Umbilical cord (tissue), 2 donors: ENCODE results near the gene RAC3. TPM values are rescaled to one million over a fixed set of nuclear protein-coding genes. Genes with fewer than 3 reads are reported as not detected.
A peak's percentile ranks its signal among the peaks of the same experiment; 100 is the strongest.

Source experiments
- DNase-seq: peaks from one replicate; pipeline ENCODE4 v3.0.0-alpha.2; 2015; ENCODE audit warnings: low spot score
- total RNA-seq: library from RNA; depleted of rRNA; stranded (reverse); fragments of >200 nt; gene quantifications from one replicate; pipeline ENCODE4 v1.2.3, GENCODE V29; 2014; ENCODE audit warnings: low replicate concordance; ENCODE audit not compliant: insufficient read depth

Gene RAC3
- total RNA-seq, 1 donor from 2014 or later, result 8.7 TPM

DNA sequence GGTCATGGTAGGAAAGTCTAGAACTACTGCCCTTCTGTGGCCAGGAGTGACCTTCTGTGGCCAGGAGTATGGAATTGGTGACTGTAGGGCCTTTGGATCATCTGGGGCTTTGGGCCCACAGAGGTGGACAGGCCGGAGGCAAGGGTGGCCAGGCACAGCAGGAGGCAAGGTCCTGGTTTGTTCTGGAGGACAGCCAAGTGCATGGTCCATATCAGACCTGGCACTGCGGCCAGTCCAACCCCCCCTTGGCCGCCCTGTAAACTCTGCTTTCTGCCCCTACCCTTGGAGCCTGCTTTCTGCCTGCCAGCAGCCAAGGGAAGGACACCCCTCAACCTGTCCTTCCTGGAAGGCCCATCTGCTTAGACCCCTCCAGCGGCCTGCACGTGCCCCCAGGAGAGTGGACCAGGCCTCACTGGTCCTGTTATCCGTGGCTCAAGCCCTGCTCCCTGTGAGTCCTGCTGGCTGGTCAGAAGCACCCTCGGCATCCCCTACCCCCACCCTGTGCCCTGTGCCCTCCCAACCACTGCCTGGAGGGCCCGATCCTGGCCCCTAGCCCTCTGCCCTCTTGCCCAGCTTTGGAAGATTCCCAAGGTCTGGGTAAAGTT, 8.3 kb downstream of the RAC3 start:
- no peak for DNase-seq

DNA sequence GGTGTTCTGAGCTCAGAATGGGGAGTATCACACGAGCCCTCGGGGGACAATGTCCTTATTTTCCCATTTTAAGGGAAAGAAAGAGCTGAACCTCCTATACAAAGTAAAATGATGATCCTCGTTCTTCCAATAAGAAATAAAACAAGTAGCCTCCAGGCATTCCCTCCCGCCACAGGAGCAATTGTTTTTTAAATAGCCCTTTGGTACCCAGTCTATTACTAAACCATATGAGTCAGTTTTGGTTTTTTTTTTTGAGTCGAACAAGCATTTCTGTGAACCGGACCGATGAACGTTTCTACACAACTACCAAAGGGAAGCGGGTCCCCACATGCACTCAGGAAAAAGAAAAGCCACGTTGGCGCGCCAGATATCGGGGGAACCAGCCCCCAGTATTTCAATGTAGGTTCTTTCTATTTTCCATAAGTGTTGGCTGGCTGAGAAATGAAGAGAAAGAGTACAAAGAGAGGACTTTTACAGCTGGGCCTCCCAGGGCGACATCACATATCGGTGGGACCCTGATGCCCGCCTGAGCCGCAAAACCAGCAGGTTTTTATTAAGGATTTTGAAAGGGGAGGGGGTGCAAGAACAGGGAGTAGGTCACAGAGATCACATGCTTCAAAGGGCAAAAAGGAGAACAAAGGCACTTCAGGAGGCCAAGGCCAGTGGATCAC, 9.8 kb downstream of the RAC3 start:
- DNase-seq, result no peak

GRCh38 chr17:82042649-82043048, 11.2 kb downstream of the RAC3 start:
- DNase-seq, result no peak

- DNase-seq, result no peak
Observed at GRCh38 chr17:82043507-82043906, 12.0 kb downstream of the RAC3 start.

GRCh38 chr17:82045936-82046484, 14.5 kb downstream of the RAC3 start:
- DNase-seq, result no peak

DNA sequence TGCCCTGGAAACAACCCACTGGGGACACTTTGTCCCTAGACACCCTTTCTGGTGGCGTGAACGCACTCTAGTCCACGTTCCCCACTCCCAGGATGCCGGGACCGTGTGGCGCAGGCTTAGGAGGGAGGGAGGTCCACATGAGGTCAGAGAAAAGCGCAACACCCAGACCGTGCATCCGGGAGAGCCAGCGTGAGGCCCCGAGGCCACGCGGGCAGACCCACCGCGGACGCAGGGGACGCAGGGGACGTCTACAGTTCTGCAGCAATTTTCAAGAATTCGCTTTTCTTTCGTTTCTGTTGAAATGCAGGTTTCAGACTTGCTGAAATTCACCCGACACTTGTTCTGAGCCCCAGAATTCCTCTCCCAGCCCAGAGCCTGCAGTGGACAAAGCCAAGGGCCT, 15.4 kb downstream of the RAC3 start:
- DNase-seq, result no peak

DNA sequence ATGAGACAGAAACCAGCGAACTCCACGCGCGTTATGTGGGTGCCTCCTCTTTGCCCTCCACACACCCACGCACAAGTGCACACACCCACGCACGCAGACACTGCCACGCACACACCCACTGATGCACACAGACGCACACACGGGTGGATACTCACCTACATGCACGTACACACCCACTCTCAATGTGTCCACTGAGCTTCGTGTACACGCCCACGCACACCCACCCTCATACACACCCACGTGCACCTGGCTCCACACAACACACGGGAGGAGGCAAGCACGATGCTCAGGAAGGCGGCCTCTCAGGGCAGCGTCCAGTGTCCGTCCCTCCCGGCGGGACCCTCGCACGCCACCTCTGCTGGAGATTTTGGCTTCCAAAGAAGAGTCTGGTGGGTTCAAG, 15.9 kb downstream of the RAC3 start:
- DNase-seq, result no peak

DNA sequence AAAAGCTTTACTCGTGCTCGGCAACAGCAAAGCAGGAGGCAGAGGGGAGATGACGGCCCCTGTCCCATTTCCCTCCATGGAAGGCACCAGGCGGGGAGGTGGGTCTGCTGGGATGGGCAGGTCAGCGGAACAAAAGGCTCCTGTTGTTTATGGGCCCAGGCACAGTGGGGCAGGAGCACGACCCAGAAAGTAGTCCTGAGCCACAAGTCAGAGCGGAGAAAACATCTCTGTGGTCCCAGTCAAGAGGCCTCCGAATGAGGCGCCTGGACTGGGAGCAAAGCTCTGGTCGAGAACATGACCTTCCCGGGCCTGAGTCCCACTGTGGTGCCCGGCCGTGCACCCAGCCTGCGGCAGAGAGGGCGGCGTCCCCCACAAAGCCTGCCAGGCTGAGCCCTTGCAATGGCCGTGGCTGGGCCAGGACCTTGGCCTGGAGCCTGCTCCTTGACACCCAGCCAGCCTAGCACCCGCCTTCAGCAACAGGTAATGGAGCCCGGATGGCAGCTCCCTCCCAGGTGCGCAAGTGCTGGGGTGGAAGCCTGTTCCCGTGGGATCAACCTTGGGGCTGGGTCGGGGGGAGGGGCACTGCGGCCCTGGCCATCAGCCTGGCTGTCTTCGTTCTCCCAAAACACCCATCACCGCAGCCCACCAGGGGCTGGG, 16.6 kb downstream of the RAC3 start:
- DNase-seq, result no peak

- DNase-seq, result no peak
Observed at GRCh38 chr17:82048571-82048971, 17.1 kb downstream of the RAC3 start.

GRCh38 chr17:82049106-82049505, 17.6 kb downstream of the RAC3 start:
- no peak for DNase-seq

DNA sequence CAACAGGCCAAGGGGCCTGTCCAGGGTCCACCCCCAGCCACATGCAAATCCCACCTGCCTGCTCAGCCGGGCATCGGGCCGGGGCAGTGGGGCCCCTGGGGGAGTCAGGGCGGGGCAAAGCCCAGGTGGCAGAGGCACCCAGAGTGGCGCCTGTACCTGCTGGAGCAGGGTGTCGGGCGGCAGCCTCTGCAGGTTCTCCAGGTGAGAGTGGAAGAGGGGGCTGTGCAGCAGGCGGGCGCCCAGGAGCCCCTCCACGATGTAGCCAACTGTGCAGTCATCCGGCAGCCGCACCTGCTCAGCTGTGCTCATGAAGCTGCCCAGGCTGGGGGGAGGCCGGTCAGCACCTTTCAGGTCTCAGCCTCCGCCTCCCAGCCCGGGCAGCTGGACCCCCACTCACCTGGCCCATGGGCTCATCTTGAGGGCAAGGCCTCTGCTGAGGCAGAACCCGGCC, 18.1 kb downstream of the RAC3 start:
- DNase-seq, result no peak

DNA sequence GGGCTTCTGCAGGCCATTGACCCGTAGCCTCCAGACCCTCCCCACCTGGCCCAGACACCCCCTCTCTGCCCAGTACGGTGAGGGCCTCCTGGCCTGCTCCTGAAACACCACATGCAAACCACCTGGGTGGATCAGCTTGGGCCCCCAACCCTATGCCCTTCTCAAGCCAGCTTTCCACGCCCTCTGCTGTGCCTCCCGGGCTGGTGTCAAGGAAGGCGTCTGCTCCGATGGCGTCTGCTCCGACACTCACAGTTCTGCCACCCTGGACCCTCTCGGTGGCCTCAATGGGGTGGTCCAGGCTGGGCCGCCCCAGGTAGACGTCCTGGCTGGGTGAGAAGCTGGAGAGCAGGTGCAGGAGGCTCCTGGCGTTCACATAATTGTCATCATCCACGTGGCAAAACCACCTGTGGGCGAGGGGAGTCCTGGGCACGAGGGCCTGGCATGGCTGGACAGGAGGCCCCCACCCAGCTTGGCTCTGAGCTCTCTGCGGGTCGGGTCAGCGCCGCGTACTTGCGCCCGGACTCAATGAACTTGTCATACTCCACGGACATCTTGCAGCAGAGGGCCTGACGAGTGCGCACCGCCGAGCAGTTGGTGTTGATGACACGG, 18.8 kb downstream of the RAC3 start:
- DNase-seq, result no peak

DNA sequence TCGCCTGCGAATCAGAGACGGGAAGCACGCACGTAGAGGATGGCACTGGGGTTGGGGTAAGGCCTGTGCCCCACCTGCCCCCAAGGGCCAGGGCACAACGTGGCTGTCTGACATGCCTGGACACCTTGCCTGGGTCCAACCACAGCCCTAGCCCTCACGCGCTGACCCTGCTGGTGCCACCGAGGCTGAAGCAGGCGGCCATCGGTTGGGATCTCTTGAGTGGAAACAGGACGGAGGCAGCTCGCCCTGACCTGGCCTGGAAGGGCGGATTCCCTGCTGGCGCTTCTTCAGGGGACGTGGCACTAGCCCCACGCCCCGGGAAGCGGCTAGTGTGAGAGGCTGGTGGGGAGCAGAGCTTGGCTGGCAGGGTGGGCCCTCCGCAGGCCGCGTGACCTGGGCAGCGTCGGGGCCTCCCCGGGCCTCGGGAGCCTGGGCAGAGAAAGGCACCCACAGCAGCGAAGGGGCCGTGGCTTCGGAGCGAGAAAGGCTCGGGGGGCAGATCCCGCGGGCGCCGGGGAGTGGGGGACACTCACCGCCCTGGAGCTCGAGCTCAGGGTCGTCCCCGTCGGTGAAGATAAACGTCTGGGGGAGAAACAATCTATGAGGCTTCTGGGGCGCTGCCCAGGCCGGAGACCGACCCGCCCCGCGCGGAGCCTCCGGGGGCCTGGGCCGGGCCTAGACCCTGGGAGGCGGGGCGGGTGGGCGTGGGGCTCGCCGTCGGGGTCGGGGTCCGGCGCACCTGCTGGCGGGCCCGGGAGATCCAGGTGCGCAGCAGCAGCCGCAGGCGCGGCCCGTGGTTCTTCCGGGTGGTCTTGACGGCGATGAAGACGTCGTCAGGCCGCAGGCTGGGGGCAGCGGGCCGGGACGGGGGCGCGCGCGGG, 19.5 kb downstream of the RAC3 start:
- DNase-seq, result peak; percentile 24

DNA sequence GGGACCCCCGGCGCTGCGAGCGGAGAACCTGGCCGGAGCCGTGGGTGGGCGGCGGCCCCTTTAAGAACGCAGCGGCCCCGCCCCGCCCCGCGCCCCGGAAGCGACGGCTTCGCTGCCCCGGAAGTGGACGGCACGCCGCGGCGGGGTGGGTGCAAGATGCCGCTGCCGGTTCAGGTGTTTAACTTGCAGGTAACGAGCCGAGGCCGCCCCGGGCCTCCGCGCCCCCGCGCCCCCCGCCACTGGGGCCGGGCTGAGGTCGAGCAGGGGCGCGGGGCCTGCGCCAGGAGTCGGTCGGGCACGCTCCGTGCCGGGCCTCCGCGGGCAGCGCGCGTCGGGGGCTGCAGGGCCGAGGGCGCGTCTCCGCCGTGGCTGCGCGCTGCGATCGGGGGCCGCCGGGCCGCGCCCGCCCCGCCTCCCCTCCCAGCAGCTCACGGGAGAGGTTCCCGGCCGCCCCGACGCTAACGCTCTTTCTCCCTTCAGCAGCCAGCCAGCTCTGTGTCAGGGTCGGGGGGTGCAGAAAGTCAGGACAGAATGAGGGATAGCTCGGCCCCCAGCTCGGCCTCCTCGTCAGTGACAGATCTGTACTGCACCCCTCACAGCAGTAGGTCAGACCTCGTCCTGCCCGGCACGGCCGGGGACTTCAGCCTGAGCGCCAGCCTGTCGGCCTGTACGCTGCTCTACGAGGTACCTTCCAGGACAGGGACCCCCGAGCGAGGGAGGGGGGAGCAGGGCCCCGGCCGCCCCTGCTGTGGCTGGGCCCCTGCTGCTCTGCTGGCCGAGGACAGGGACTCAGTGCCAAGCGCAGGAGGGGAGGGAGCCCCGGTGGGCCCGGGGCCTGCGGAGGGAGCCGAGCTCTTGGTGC, 20.5 kb downstream of the RAC3 start, which contains the start of the genes GPS1 and RFNG:
TSS of gene GPS1 (plus strand) at position 123 of the 862 bp plus-strand sequence. CDS start at position 157, 34 bp downstream.
TSS of gene RFNG (minus strand) at position 36 of the 862 bp plus-strand sequence. CDS start 45 bp downstream, outside the sequence.
- DNase-seq, result peak; percentile 69

GRCh38 chr17:82052638-82053059, 21.2 kb downstream of the RAC3 start:
- no peak for DNase-seq

- no peak for DNase-seq
Observed at GRCh38 chr17:82053130-82053529, 21.7 kb downstream of the RAC3 start.

DNA sequence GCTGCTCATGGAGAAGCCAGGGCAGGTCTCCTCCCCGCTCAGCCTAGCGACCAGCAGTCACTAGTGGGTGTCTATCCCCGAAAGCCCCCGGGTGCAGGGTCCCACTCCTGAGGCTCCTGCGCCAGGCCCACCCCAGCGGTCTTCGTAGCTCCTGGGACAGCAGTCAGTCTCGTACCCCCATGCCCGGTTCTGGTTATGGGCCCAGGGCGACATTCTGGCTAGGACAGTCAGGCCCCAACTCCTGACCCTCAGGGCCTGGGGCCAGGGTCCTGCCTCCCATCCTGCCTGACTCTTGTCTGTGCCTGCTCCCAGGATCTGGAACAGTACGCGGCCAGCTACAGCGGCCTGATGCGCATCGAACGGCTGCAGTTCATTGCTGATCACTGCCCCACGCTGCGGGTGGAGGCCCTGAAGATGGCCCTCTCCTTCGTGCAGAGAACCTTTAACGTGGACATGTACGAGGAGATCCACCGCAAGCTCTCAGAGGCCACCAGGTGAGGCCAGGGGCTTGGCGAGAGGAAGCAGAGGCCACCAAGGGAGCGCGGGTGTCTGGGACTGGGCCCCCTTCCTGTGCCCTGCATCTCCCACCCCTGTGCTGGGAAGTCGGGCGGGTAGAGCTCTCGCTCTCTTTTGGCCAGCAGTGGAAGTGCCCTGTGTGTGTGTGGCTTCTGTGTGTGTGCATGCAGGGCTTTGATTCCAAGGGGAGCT, 22.2 kb downstream of the RAC3 start:
- DNase-seq, result no peak

GRCh38 chr17:82054351-82055022, 23.0 kb downstream of the RAC3 start:
- DNase-seq, result no peak
